H9 (cell line): ENCODE measurements around the gene ENC1. TPM values are rescaled to one million over a fixed set of nuclear protein-coding genes. Genes with fewer than 3 reads are reported as not detected.

Source experiments
- DNase-seq: peaks from one replicate; pipeline ENCODE4 v3.0.0-alpha.2; 2017
- H2AFZ ChIP-seq: one replicate; pipeline ENCODE4 v1.6.1; 2013; ENCODE audit warnings: mild to moderate bottlenecking, low read length, control low read depth, moderate library complexity
- H2AK5ac ChIP-seq: 2 replicates; pipeline ENCODE4 v1.6.1; 2013; ENCODE audit warnings: low read length, control low read depth, mixed read lengths; ENCODE audit not compliant: insufficient read length
- H2BK120ac ChIP-seq: one replicate; pipeline ENCODE4 v1.6.1; 2013; ENCODE audit warnings: low read depth, mild to moderate bottlenecking, low read length, control low read depth, inconsistent platforms; ENCODE audit not compliant: poor library complexity, severe bottlenecking
- H2BK12ac ChIP-seq: 2 replicates; pipeline ENCODE4 v1.6.1; 2013; ENCODE audit warnings: low read length, control low read depth, mixed read lengths, low read depth; ENCODE audit not compliant: insufficient read length
- H2BK15ac ChIP-seq: 2 replicates; pipeline ENCODE4 v1.6.1; 2013; ENCODE audit warnings: low read depth, low read length, control low read depth
- H2BK20ac ChIP-seq: one replicate; pipeline ENCODE4 v1.6.1; 2013; ENCODE audit warnings: low read depth, mild to moderate bottlenecking, low read length, control low read depth, inconsistent platforms; ENCODE audit not compliant: poor library complexity, severe bottlenecking
- H2BK5ac ChIP-seq: 2 replicates; pipeline ENCODE4 v1.6.1; 2013; ENCODE audit warnings: low read length, control low read depth, mixed read lengths; ENCODE audit not compliant: insufficient read length
- H3K14ac ChIP-seq: 2 replicates; pipeline ENCODE4 v1.6.1; 2013; ENCODE audit warnings: low read length, control low read depth; ENCODE audit not compliant: insufficient read depth
- H3K18ac ChIP-seq: 2 replicates; pipeline ENCODE4 v1.6.1; 2013; ENCODE audit warnings: low read depth, mild to moderate bottlenecking, mixed read lengths, low read length, control low read depth; ENCODE audit not compliant: insufficient read length
- H3K23ac ChIP-seq: 2 replicates; pipeline ENCODE4 v1.6.1; 2013; ENCODE audit warnings: low read length, control low read depth, mixed read lengths, low read depth; ENCODE audit not compliant: insufficient read length
- H3K23me2 ChIP-seq: 2 replicates; pipeline ENCODE4 v1.6.1; 2013; ENCODE audit warnings: low read depth, mild to moderate bottlenecking, mixed read lengths, low read length, control low read depth; ENCODE audit not compliant: insufficient read length, poor library complexity, severe bottlenecking
- H3K27ac ChIP-seq: 2 replicates; pipeline ENCODE4 v1.5.1; 2013; ENCODE audit warnings: low read length, control low read depth, mixed read lengths, low read depth; ENCODE audit not compliant: insufficient read length
- H3K27me3 ChIP-seq: 2 replicates; pipeline ENCODE4 v1.6.1; 2013; ENCODE audit warnings: low read length, control low read depth, inconsistent platforms; ENCODE audit not compliant: insufficient read depth
- H3K4ac ChIP-seq: 2 replicates; pipeline ENCODE4 v1.6.1; 2013; ENCODE audit warnings: low read depth, mild to moderate bottlenecking, control low read depth, inconsistent platforms, low read length, moderate library complexity
- H3K4me1 ChIP-seq: 2 replicates; pipeline ENCODE4 v1.6.1; 2013; ENCODE audit warnings: low read length, control low read depth, inconsistent platforms; ENCODE audit not compliant: insufficient read depth
- H3K4me2 ChIP-seq: 2 replicates; pipeline ENCODE4 v1.6.1; 2013; ENCODE audit warnings: low read length, control low read depth, mixed read lengths; ENCODE audit not compliant: insufficient read length, insufficient read depth
- H3K56ac ChIP-seq: 2 replicates; pipeline ENCODE4 v1.6.1; 2013; ENCODE audit warnings: low read depth, mild to moderate bottlenecking, mixed read lengths, low read length, control low read depth; ENCODE audit not compliant: insufficient read length
- H3K79me1 ChIP-seq: 2 replicates; pipeline ENCODE4 v1.6.1; 2013; ENCODE audit warnings: low read depth, mild to moderate bottlenecking, moderate library complexity, low read length, control low read depth, inconsistent platforms; ENCODE audit not compliant: insufficient read depth, poor library complexity, severe bottlenecking
- H3K79me2 ChIP-seq: 2 replicates; pipeline ENCODE4 v1.6.1; 2013; ENCODE audit warnings: low read length, control low read depth, inconsistent platforms; ENCODE audit not compliant: insufficient read depth
- H3K9ac ChIP-seq: 2 replicates; pipeline ENCODE4 v1.6.1; 2013; ENCODE audit warnings: low read length, control low read depth, mixed read lengths; ENCODE audit not compliant: insufficient read length; ENCODE audit errors: extremely low read depth
- H3K9me3 ChIP-seq: one replicate; pipeline ENCODE4 v1.6.1; 2013; ENCODE audit warnings: low read depth, low read length, inconsistent platforms; ENCODE audit not compliant: control insufficient read depth
- H3T11ph ChIP-seq: one replicate; pipeline ENCODE4 v1.6.1; 2013; ENCODE audit warnings: mild to moderate bottlenecking, low read length, control low read depth, inconsistent platforms
- H4K20me1 ChIP-seq: one replicate; pipeline ENCODE4 v1.6.1; 2013; ENCODE audit not compliant: control insufficient read depth, insufficient read length, insufficient read depth
- H4K5ac ChIP-seq: 2 replicates; pipeline ENCODE4 v1.6.1; 2013; ENCODE audit warnings: low read depth, mild to moderate bottlenecking, mixed read lengths, low read length, control low read depth; ENCODE audit not compliant: insufficient read length
- H4K8ac ChIP-seq: replicated peaks from 2 replicates; pipeline ENCODE4 v1.6.1; 2013; ENCODE audit warnings: low read length, control low read depth, mixed read lengths, low read depth; ENCODE audit not compliant: insufficient read length
- H4K91ac ChIP-seq: 2 replicates; pipeline ENCODE4 v1.6.1; 2013; ENCODE audit warnings: low read depth, mild to moderate bottlenecking, moderate library complexity, mixed read lengths, low read length, control low read depth; ENCODE audit not compliant: insufficient read length
- H3K27ac Mint-ChIP-seq, 3 experiments: 2 replicates in 2 of 3; 3 replicates in 1 of 3; pipeline ENCODE4 v1.8.0; 2020 to 2021; ENCODE audit warnings: mixed read lengths in 3 of 3, mild to moderate bottlenecking in 1 of 3, moderate library complexity in 1 of 3
- H3K27me3 Mint-ChIP-seq: 2 replicates; pipeline ENCODE4 v1.8.0; 2021; ENCODE audit warnings: low read depth, mild to moderate bottlenecking, moderate library complexity, mixed read lengths
- H3K36me3 Mint-ChIP-seq, 3 experiments: 2 replicates in 2 of 3; 3 replicates in 1 of 3; pipeline ENCODE4 v1.8.0; 2020 to 2021; ENCODE audit warnings: low read depth in 3 of 3, mixed read lengths in 3 of 3; ENCODE audit not compliant: insufficient read depth in 1 of 3
- H3K4me1 Mint-ChIP-seq, 2 experiments: 2 replicates each; pipeline ENCODE4 v1.8.0; 2020; ENCODE audit warnings: mixed read lengths in 2 of 2
- H3K4me3 Mint-ChIP-seq, 2 experiments: 2 replicates in 1 of 2; 3 replicates in 1 of 2; pipeline ENCODE4 v1.8.0; 2020 to 2021; ENCODE audit warnings: mild to moderate bottlenecking in 2 of 2, mixed read lengths in 2 of 2, moderate library complexity in 1 of 2
- H3K9me3 Mint-ChIP-seq, 2 experiments: 2 replicates in 1 of 2; 3 replicates in 1 of 2; pipeline ENCODE4 v1.8.0; 2020; ENCODE audit warnings: mild to moderate bottlenecking in 2 of 2, mixed read lengths in 2 of 2, moderate library complexity in 1 of 2
- CTCF ChIP-seq: fragments of 200-600 bp; sonication (generic); conservative IDR thresholded peaks from 3 replicates; pipeline ENCODE4 v1.8.0; 2021; ENCODE audit warnings: antibody characterized with exemption, mild to moderate bottlenecking
- WGBS: extraction: QIAGEN DNeasy Blood & Tissue Kit; methylation state at CpG from one replicate; pipeline ENCODE4 v1.1.7; 2013; ENCODE audit warnings: missing lambda C conversion rate, low lambda C conversion rate, mixed read lengths; ENCODE audit not compliant: insufficient read length; ENCODE audit errors: extremely low coverage; 5-methylcytosine and 5-hydroxymethylcytosine counted together
- total RNA-seq: library from RNA; stranded (reverse); gene quantifications from 2 replicates; pipeline ENCODE4 v1.2.1, GENCODE V29; 2021

The ENC1 gene
- total RNA-seq, 1 experiment from 2014 or later = 14.4 TPM

- no peak overlapping the region for H3K27ac ChIP-seq
- H3K9ac ChIP-seq = no peak overlapping the region
- Mint-ChIP-seq H3K36me3 (no peaks in the 10 kb centered on the region), H3K27ac (no peak overlapping the region), H3K4me3 (no peak overlapping the region), H3K27me3 (no peaks in the 10 kb centered on the region), H3K9me3 (no peaks in the 10 kb centered on the region), H3K4me1 (peaks cover 6 to 12% of the 10 kb centered on the region in 2 experiments)
- no peak overlapping the region for H4K8ac ChIP-seq
- no peaks in the 10 kb centered on the region for H3K9me3 ChIP-seq
- H3K79me1 ChIP-seq = no peaks in the 10 kb centered on the region
- no peak overlapping the region for H3K4me2 ChIP-seq
- no CpG with 5 or more reads among the region's 1 CpG for WGBS
- no peak overlapping the region for H2AFZ ChIP-seq
- no peak overlapping the region for H3K56ac ChIP-seq
- DNase-seq = no peak
- H2BK120ac ChIP-seq = no peak overlapping the region
- no peak overlapping the region for H2BK5ac ChIP-seq
- TF ChIP-seq CTCF = no peak
- no peaks in the 10 kb centered on the region; the same call in 1 of the 2 replicates for H3K79me2 ChIP-seq
- H4K91ac ChIP-seq = no peak overlapping the region
- no peak overlapping the region for H2BK15ac ChIP-seq
- H3K14ac ChIP-seq = no peak overlapping the region
- H3K23ac ChIP-seq = no peak overlapping the region
- H2AK5ac ChIP-seq = no peak overlapping the region
- H3K4ac ChIP-seq = no peak overlapping the region
- H3K4me1 ChIP-seq = no peaks in the 10 kb centered on the region; the same call in 1 of the 2 replicates
- H3T11ph ChIP-seq = no peak overlapping the region
- H2BK12ac ChIP-seq = no peak overlapping the region
- no peaks in the 10 kb centered on the region for H4K20me1 ChIP-seq
- no peak overlapping the region for H2BK20ac ChIP-seq
- no peaks in the 10 kb centered on the region for H3K27me3 ChIP-seq
- no peak overlapping the region for H4K5ac ChIP-seq
- H3K23me2 ChIP-seq = no peaks in the 10 kb centered on the region
- H3K18ac ChIP-seq = no peak overlapping the region
These were observed 25.3 kb upstream of the ENC1 start for GRCh38 chr5:74665816-74666215.
